Activated CD8-positive, alpha-beta memory T cell treated with anti-CD3 and anti-CD28 coated beads, Interleukin-2, amount 10 ng/mL, durations not matched to agents 7 days and 5 days (primary cell): ENCODE results near the gene IL1B. TPM values are rescaled to one million over a fixed set of nuclear protein-coding genes. Genes with fewer than 3 reads are reported as not detected.

Experiments used
- ATAC-seq: fragments of 150-1000 bp; cut with Tn5 transposase; one replicate; pipeline ENCODE4 v1.10.0; 2021; ENCODE audit warnings: moderate library complexity
- CTCF ChIA-PET: fragments of 350-600 bp; sonication (Branson Sonifier 250); formaldehyde crosslinking; loops from one replicate; lab custom pipeline; 2021; ENCODE audit warnings: antibody characterized with exemption; lab: Charles Lee
- DNase-seq: peaks from one replicate; pipeline ENCODE4 v3.0.0-alpha.2; 2020
- H3K27ac Mint-ChIP-seq: one replicate; pipeline ENCODE4 v1.8.0; 2021; ENCODE audit warnings: mild to moderate bottlenecking, mixed read lengths
- H3K27me3 Mint-ChIP-seq: one replicate; pipeline ENCODE4 v1.8.0; 2021; ENCODE audit warnings: mixed read lengths
- H3K36me3 Mint-ChIP-seq: one replicate; pipeline ENCODE4 v1.8.0; 2021; ENCODE audit warnings: mild to moderate bottlenecking, mixed read lengths
- H3K4me1 Mint-ChIP-seq: one replicate; pipeline ENCODE4 v1.8.0; 2021; ENCODE audit warnings: mixed read lengths
- H3K4me3 Mint-ChIP-seq: one replicate; pipeline ENCODE4 v1.8.0; 2021; ENCODE audit warnings: mild to moderate bottlenecking, moderate library complexity, mixed read lengths
- H3K9me3 Mint-ChIP-seq: one replicate; pipeline ENCODE4 v1.8.0; 2022; ENCODE audit warnings: low read depth, mixed read lengths
- total RNA-seq, 2 experiments: library from RNA; stranded (reverse); gene quantifications; one replicate each; pipeline ENCODE4 v1.2.3, GENCODE V29; 2021

IL1B gene
- total RNA-seq, 2 experiments from 2014 or later: 0.14 TPM; not detected in 1

DNA sequence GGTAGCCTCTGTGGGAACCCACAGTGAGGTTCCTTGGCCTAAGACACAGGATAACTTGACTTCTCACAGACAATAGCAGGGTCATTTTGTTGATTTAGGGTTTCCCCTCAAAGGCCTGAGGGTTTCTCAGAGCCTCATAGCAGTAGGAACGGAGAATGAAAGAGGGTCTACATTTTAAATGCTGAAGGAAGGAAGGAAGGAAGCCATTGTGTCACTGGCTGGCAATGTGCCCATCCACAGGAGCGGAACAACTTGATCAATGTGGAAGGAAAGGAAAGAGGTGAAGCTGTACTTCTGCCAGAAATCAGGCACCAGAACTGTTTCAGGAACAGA, 5.1 kb downstream of the IL1B start:
- Mint-ChIP-seq H3K27me3 (peaks cover 22% of the 10 kb centered on the region), H3K36me3 (peaks cover 2% of the 10 kb centered on the region), H3K4me3 (no peak overlapping the region), H3K27ac (no peak overlapping the region), H3K9me3 (no peaks in the 10 kb centered on the region), H3K4me1 (peaks cover 9% of the 10 kb centered on the region)
- ATAC-seq (no peak), DNase-seq (no peak)
- CTCF ChIA-PET: no interaction called here

DNA sequence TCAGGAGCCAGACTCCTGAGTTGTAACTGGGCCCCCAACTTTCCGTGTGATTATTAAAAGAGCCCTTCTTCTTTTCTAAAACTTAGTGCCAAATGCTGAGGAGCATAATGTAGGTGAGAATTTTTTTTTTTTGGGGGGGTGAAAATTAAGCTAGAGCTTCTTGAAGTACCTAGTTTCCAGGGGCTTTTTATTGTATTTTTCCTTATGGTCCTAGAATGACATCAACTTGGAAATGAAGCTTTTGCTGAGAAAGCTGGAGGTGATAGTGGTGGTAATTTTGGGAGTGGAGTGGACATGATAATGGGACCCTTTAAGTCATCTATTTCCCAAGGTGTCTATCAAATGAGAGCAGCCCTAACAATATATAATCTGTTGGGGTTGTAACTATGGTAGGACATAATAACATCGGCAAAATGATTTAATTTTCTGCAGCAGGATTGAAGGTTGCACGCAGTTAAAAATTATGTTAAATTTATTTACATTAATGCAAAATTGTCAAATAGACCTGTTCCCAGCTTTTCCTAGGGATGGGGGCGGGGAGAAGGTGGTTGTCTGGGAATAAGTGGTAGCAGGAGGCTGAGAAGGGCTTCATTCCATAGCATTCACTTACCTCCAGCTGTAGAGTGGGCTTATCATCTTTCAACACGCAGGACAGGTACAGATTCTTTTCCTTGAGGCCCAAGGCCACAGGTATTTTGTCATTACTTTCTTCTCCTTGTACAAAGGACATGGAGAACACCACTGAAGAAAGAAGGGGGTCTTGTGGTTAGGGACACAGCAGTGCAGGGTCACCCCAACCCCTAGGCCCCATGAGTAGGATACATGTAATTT, 5.7 kb downstream of the IL1B start:
- CTCF ChIA-PET: no interaction called here
- no peak overlapping the region for H3K27ac Mint-ChIP-seq
- no peaks in the 10 kb centered on the region for H3K9me3 Mint-ChIP-seq
- DNase-seq (no peak), ATAC-seq (no peak)
- H3K27me3 Mint-ChIP-seq: peaks cover 17% of the 10 kb centered on the region
- peaks cover 3% of the 10 kb centered on the region for H3K36me3 Mint-ChIP-seq
- H3K4me3 Mint-ChIP-seq: no peak overlapping the region
- H3K4me1 Mint-ChIP-seq: peaks cover 9% of the 10 kb centered on the region

GRCh38 chr2:112829961-112830681, 6.5 kb downstream of the IL1B start:
- no peak for DNase-seq
- CTCF ChIA-PET: no interaction called here
- H3K9me3 Mint-ChIP-seq: no peaks in the 10 kb centered on the region
- H3K27ac Mint-ChIP-seq: no peak overlapping the region
- peaks cover 5% of the 10 kb centered on the region for H3K36me3 Mint-ChIP-seq
- peaks cover 11% of the 10 kb centered on the region for H3K4me1 Mint-ChIP-seq
- H3K27me3 Mint-ChIP-seq: peaks cover 17% of the 10 kb centered on the region
- no peak for ATAC-seq
- H3K4me3 Mint-ChIP-seq: no peak overlapping the region

DNA sequence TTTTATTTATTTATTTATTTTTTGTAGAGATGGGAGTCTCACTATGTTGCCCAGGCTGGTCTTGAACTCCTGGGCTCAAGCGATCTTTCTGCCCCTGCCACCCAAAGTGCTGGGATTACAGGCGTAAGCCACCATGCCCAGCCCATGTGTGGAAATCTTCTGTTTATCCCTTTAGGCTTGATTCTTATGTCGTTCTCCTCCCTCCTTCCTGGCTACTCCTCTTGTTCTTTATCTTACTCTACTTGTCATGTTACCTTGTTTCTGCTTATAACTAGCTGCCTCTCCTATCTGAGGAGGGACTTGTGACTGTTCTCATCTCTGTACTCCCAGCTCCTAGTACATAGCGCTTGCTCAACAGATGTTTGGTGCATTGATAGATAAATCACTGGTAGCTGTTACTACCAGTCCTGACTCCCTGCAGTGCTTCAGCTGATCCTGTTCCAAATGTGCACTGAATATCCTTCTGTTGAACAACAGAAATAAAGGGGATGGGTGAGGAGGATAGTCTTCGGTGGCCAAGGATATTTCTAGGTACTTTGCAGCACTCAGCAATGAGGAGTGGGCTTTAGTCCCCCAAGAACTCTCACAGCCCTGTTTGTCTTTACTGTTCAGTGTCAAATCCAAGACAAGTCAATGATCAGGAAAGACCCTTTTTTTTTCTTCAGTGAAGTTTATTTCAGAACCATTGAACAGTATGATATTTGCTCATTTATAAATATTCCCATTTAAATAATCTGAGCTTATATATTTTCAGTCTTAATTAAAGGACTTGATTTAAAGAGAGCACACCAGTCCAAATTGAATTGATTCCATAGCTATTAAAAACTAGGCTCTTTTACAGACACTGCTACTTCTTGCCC, 7.2 kb downstream of the IL1B start:
- H3K27ac Mint-ChIP-seq: no peak overlapping the region
- no peaks in the 10 kb centered on the region for H3K9me3 Mint-ChIP-seq
- peaks cover 16% of the 10 kb centered on the region for H3K4me1 Mint-ChIP-seq
- CTCF ChIA-PET: interaction anchor here (0.6 kb wide), 1 partner anchor 617 kb away, joined by 4 read pairs; no protein-coding TSS in a partner anchor
- ATAC-seq: no peak
- H3K27me3 Mint-ChIP-seq: peaks cover 17% of the 10 kb centered on the region
- no peak for DNase-seq
- H3K36me3 Mint-ChIP-seq: peaks cover 5% of the 10 kb centered on the region
- no peak overlapping the region for H3K4me3 Mint-ChIP-seq

- DNase-seq: no peak
- Mint-ChIP-seq H3K27me3 (peaks cover 17% of the 10 kb centered on the region), H3K27ac (no peak overlapping the region), H3K9me3 (no peaks in the 10 kb centered on the region), H3K4me3 (no peak overlapping the region), H3K4me1 (peaks cover 23% of the 10 kb centered on the region), H3K36me3 (peaks cover 5% of the 10 kb centered on the region)
- CTCF ChIA-PET: no interaction called here
- ATAC-seq: no peak
These were observed 8.3 kb downstream of the IL1B start for GRCh38 chr2:112828251-112828691.

DNA sequence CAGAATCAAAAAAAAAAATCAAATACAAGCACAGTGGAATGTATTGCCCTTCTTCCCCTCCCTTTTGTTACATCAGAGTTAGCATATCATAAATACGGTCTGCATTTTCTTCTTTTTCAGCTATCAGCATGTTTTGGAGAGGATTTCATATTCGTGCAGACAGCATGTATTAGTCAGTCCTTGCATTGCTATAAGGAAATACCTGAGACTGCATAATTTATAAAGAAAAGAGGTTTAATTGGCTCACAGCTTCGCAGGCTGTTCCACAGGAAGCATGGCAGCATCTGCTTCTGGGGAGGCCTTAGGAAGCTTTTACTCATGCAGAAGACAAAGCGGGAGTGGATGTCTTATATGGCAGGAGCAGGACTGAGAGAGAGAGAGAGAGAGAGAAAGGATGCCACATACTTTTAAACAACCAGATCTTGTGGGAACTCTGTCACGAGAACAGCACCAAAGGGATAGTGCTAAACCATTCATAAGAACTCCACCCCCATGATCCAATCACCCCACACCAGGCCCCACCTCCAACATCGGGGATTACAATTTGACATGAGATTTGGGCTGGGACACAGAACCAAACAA, 8.9 kb downstream of the IL1B start:
- Mint-ChIP-seq H3K36me3 (peaks cover 5% of the 10 kb centered on the region), H3K9me3 (no peaks in the 10 kb centered on the region)

DNA sequence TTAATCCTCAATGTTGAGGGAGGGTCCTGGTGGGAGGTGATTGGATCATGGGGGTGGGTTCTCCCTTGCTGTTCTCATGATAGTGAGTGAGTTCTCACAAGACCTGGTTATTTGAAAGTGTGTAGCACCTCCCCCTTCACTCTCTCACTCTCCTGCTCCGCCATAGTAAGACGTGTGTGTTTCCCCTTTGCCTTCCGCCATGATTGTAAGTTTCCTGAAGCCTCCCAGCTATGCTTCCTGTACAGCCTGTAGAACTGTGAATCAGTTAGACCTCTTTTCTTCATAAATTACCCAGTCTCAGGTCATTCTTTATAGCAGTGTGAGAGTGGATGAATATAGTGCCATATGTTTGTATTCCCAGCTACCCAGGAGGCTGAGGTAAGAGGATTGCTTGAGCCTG, 9.6 kb downstream of the IL1B start:
- H3K36me3 Mint-ChIP-seq: peaks cover 5% of the 10 kb centered on the region
- peaks cover 17% of the 10 kb centered on the region for H3K27me3 Mint-ChIP-seq
- CTCF ChIA-PET: interaction anchor here (1.9 kb wide), 1 partner anchor 115 kb away, joined by 5 read pairs; no protein-coding TSS in a partner anchor
- no peaks in the 10 kb centered on the region for H3K9me3 Mint-ChIP-seq
- no peak overlapping the region for H3K4me3 Mint-ChIP-seq
- H3K4me1 Mint-ChIP-seq: peaks cover 32% of the 10 kb centered on the region
- H3K27ac Mint-ChIP-seq: no peak overlapping the region
- DNase-seq (no peak), ATAC-seq (no peak)

More for the DNA sequence above, 8.9 kb downstream of the IL1B start:
- DNase-seq (no peak), ATAC-seq (no peak)
- CTCF ChIA-PET: interaction anchor here (1.9 kb wide), 1 partner anchor 114 kb away, joined by 5 read pairs; no protein-coding TSS in a partner anchor
- H3K4me3 Mint-ChIP-seq: no peak overlapping the region
- peaks cover 17% of the 10 kb centered on the region for H3K27me3 Mint-ChIP-seq
- H3K4me1 Mint-ChIP-seq: peaks cover 26% of the 10 kb centered on the region
- no peak overlapping the region for H3K27ac Mint-ChIP-seq

- CTCF ChIA-PET: interaction anchor here (1.9 kb wide), 1 partner anchor 116 kb away, joined by 5 read pairs; no protein-coding TSS in a partner anchor
- no peak overlapping the region for H3K4me3 Mint-ChIP-seq
- H3K27me3 Mint-ChIP-seq: peaks cover 17% of the 10 kb centered on the region
- DNase-seq (no peak), ATAC-seq (no peak)
- peaks cover 5% of the 10 kb centered on the region for H3K36me3 Mint-ChIP-seq
- no peak overlapping the region for H3K27ac Mint-ChIP-seq
- H3K9me3 Mint-ChIP-seq: no peaks in the 10 kb centered on the region
- peaks cover 43% of the 10 kb centered on the region for H3K4me1 Mint-ChIP-seq
These were observed 10.9 kb downstream of the IL1B start for GRCh38 chr2:112825706-112826105.

DNA sequence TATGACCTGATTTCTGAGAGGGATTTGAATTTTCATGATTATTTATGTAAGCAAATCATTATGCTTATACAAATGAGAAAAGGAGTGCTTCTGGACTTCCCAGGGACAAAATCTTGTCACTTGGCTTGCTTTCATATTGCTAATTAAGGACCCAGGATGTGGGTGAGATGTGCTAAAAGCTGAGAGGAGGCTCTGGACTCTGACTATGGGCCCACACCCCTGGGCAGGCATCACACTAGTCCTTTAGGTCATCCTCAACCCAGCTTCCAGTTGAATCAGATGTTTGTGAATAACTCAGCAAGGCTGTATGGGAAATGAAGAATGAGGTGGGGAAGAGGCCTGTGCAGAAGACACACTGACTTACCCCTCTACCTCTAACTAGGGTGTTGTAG, 11.9 kb downstream of the IL1B start:
- DNase-seq (no peak), ATAC-seq (no peak)
- H3K9me3 Mint-ChIP-seq: no peaks in the 10 kb centered on the region
- H3K27ac Mint-ChIP-seq: no peak overlapping the region
- H3K27me3 Mint-ChIP-seq: peaks cover 15% of the 10 kb centered on the region
- H3K36me3 Mint-ChIP-seq: peaks cover 5% of the 10 kb centered on the region
- H3K4me3 Mint-ChIP-seq: no peak overlapping the region
- CTCF ChIA-PET: no interaction called here
- peaks cover 51% of the 10 kb centered on the region for H3K4me1 Mint-ChIP-seq

DNA sequence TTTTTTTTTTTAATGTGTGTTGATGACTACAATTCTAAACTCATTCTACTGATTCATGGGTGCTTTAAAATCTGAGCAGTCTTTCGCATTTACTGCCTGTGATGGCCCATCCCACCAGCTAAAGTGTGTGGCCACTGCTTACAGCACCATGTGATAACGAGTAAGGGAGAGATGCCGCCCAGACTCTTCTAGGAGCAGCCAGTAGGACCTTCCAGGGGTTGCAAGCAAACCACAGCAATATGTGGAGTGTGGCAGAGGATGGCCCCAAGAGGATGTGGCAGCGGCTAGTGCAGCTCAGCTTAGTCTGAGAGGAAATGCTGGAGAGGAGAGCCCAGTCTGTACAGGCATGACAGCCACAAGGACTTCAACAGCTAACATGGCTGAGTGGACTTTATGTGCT, 14.9 kb downstream of the IL1B start:
- Mint-ChIP-seq H3K9me3 (no peaks in the 10 kb centered on the region), H3K36me3 (peaks cover 3% of the 10 kb centered on the region), H3K27ac (peak overlapping the region; percentile 79), H3K27me3 (no peaks in the 10 kb centered on the region), H3K4me3 (no peak overlapping the region), H3K4me1 (peaks cover 42% of the 10 kb centered on the region)
- DNase-seq: peak; percentile 86
- peak; percentile 71 for ATAC-seq
- CTCF ChIA-PET: interaction anchor here (0.5 to 2.2 kb wide), 3 partner anchors 58 to 347 kb away, joined by 3 to 11 read pairs (median 6); no protein-coding TSS in a partner anchor

DNA sequence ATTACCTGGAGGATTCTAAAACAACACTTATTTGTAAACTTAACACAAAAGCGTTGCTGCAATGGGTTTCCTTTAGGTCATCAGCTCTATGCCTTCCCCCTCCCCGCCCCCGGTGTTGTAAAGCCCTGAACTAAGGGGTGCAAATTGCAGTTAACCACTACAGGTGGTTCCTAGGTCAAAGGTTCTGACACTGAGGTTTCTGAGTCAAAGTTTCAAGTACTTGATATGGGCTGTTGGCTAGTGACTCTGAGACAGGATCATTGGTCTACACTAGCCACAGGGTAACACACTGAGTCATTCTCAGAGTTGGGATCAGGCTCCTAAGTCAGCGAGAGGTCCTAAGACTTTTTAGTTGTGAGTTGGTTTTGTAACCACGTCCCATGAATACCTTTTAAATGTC, 15.4 kb downstream of the IL1B start:
- Mint-ChIP-seq H3K4me1 (peaks cover 42% of the 10 kb centered on the region), H3K9me3 (no peaks in the 10 kb centered on the region), H3K4me3 (no peak overlapping the region), H3K27me3 (no peaks in the 10 kb centered on the region), H3K36me3 (peaks cover 3% of the 10 kb centered on the region), H3K27ac (peak overlapping the region; percentile 79)
- DNase-seq (peak; percentile 86), ATAC-seq (peak; percentile 91)
- CTCF ChIA-PET: interaction anchor here (0.5 to 2.2 kb wide), 2 partner anchors 64 to 347 kb away, joined by 3 to 11 read pairs; no protein-coding TSS in a partner anchor

DNA sequence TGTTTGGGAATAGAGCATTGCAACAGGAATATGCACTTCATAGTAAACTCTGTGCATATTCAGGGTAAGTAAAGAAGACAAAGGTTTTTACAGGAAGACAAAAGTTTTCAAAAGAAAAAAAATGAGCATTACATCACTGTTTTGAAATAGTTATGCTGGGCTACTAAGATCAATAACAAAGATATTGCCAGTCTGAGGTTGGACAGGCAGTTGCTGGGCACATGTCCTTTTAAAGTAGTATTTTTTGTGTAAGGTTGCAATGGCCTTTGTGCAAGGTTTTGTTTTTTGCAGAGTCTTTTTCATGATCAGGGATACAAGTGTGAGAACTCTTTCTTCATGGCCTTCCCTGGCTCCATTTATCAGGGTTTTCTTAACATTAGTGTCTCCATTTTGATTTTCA, 16.2 kb downstream of the IL1B start:
- DNase-seq (no peak), ATAC-seq (no peak)
- CTCF ChIA-PET: no interaction called here
- Mint-ChIP-seq H3K36me3 (no peaks in the 10 kb centered on the region), H3K4me1 (peaks cover 39% of the 10 kb centered on the region), H3K9me3 (no peaks in the 10 kb centered on the region), H3K27me3 (no peaks in the 10 kb centered on the region), H3K27ac (no peak overlapping the region), H3K4me3 (no peak overlapping the region)
